ENCODE measurements around the gene ZNF529.

ZNF529 gene

GRCh38 chr19:36526581-36526980 lies 46.5 kb downstream of the ZNF529 start:
- TF ChIP-seq PAX5 (IDR thresholded peaks at IDR 0.05; ENCODE audit: insufficient read depth, low read length, severe bottlenecking) (no peak), TAF1 (IDR thresholded peaks at IDR 0.05; ENCODE audit: low read depth, low read length) (no peak), POLR2A (IDR thresholded peaks at IDR 0.05; ENCODE audit: low read depth, low read length) (no peak), SPI1 (IDR thresholded peaks at IDR 0.05; ENCODE audit: low read depth, low read length) (no peak)
- DNase-seq (ENCODE audit: insufficient read length, low spot score) = no peak
- FAIRE-seq = no peak

- no peak for TF ChIP-seq TAF1 (IDR thresholded peaks at IDR 0.05; ENCODE audit: low read depth, low read length)
- TF ChIP-seq POLR2A (IDR thresholded peaks at IDR 0.05; ENCODE audit: low read depth, low read length) = no peak
- TF ChIP-seq PAX5 (IDR thresholded peaks at IDR 0.05; ENCODE audit: insufficient read depth, low read length, severe bottlenecking) = no peak
- no peak for TF ChIP-seq POLR2AphosphoS5 (IDR thresholded peaks at IDR 0.05; ENCODE audit: low read depth, low read length)
- no peak for TF ChIP-seq SPI1 (IDR thresholded peaks at IDR 0.05; ENCODE audit: low read depth, low read length)
- TF ChIP-seq POU2F2 (IDR thresholded peaks at IDR 0.05; ENCODE audit: low read depth, low read length) = no peak
- FAIRE-seq (no peak), DNase-seq (ENCODE audit: insufficient read length, low spot score) (no peak)
These were observed 48.5 kb downstream of the ZNF529 start for GRCh38 chr19:36524617-36525016.

GRCh38 chr19:36514012-36514612 lies 59.0 kb downstream of the ZNF529 start:
- DNase-seq (ENCODE audit: insufficient read length, low spot score) = no peak
- no peak for FAIRE-seq
- TF ChIP-seq POLR2A (IDR thresholded peaks at IDR 0.05; ENCODE audit: low read depth, low read length) (no peak), SPI1 (IDR thresholded peaks at IDR 0.05; ENCODE audit: low read depth, low read length) (no peak), POLR2AphosphoS5 (IDR thresholded peaks at IDR 0.05; ENCODE audit: low read depth, low read length) (no peak), TAF1 (IDR thresholded peaks at IDR 0.05; ENCODE audit: low read depth, low read length) (no peak), POU2F2 (IDR thresholded peaks at IDR 0.05; ENCODE audit: low read depth, low read length) (no peak), PAX5 (IDR thresholded peaks at IDR 0.05; ENCODE audit: insufficient read depth, low read length, severe bottlenecking) (no peak)

GRCh38 chr19:36508325-36508724 lies 64.8 kb downstream of the ZNF529 start:
- TF ChIP-seq POLR2A (IDR thresholded peaks at IDR 0.05; ENCODE audit: low read depth, low read length) (no peak), PAX5 (IDR thresholded peaks at IDR 0.05; ENCODE audit: insufficient read depth, low read length, severe bottlenecking) (no peak)
- FAIRE-seq (no peak), DNase-seq (ENCODE audit: insufficient read length, low spot score) (no peak)

- FAIRE-seq (no peak), DNase-seq (ENCODE audit: insufficient read length, low spot score) (no peak)
- TF ChIP-seq POU2F2 (IDR thresholded peaks at IDR 0.05; ENCODE audit: low read depth, low read length) (no peak), PAX5 (IDR thresholded peaks at IDR 0.05; ENCODE audit: insufficient read depth, low read length, severe bottlenecking) (no peak), POLR2A (IDR thresholded peaks at IDR 0.05; ENCODE audit: low read depth, low read length) (no peak), POLR2AphosphoS5 (IDR thresholded peaks at IDR 0.05; ENCODE audit: low read depth, low read length) (no peak), SPI1 (IDR thresholded peaks at IDR 0.05; ENCODE audit: low read depth, low read length) (no peak), TAF1 (IDR thresholded peaks at IDR 0.05; ENCODE audit: low read depth, low read length) (no peak)
These were observed 71.1 kb downstream of the ZNF529 start for GRCh38 chr19:36501973-36502372.

GRCh38 chr19:36497001-36497400 lies 76.1 kb downstream of the ZNF529 start:
- FAIRE-seq (no peak), DNase-seq (ENCODE audit: insufficient read length, low spot score) (no peak)
- no peak for TF ChIP-seq PAX5 (IDR thresholded peaks at IDR 0.05; ENCODE audit: insufficient read depth, low read length, severe bottlenecking)
- TF ChIP-seq POLR2AphosphoS5 (IDR thresholded peaks at IDR 0.05; ENCODE audit: low read depth, low read length) = no peak
- TF ChIP-seq POU2F2 (IDR thresholded peaks at IDR 0.05; ENCODE audit: low read depth, low read length) = no peak
- no peak for TF ChIP-seq POLR2A (IDR thresholded peaks at IDR 0.05; ENCODE audit: low read depth, low read length)
- no peak for TF ChIP-seq TAF1 (IDR thresholded peaks at IDR 0.05; ENCODE audit: low read depth, low read length)
- no peak for TF ChIP-seq SPI1 (IDR thresholded peaks at IDR 0.05; ENCODE audit: low read depth, low read length)
